HepG2 (cell line): Measurements from ENCODE around the gene ZNF584. TPM values are rescaled to one million over a fixed set of nuclear protein-coding genes. Genes with fewer than 3 reads are reported as not detected.

Experiments used
- FOSL2 ChIP-seq: sonication (generic); formaldehyde crosslinking; IDR thresholded peaks from 2 replicates; pipeline ENCODE4 v1.4.0; 2020; ENCODE audit warnings: missing genetic modification reagents
- FOXJ3 ChIP-seq: sonication (generic); formaldehyde crosslinking; IDR thresholded peaks from 2 replicates; pipeline ENCODE4 v1.4.0; 2020; ENCODE audit warnings: missing genetic modification reagents, mild to moderate bottlenecking, borderline replicate concordance
- GATAD1 ChIP-seq: IDR thresholded peaks from 2 replicates; pipeline ENCODE4 v1.6.1; 2016; ENCODE audit warnings: missing genetic modification reagents, missing compliant biosample characterization
- HNRNPUL1 ChIP-seq: fragments of 200-400 bp; formaldehyde crosslinking; IDR thresholded peaks from 2 replicates; pipeline ENCODE4 v1.6.1; 2017; ENCODE audit warnings: low read depth, mild to moderate bottlenecking, low read length, moderate library complexity
- MIXL1 ChIP-seq: IDR thresholded peaks from 2 replicates; pipeline ENCODE4 v1.6.1; 2016
- MTA1 ChIP-seq: sonication (generic); formaldehyde crosslinking; IDR thresholded peaks from 2 replicates; pipeline ENCODE4 v1.4.0; 2020; ENCODE audit warnings: missing genetic modification reagents, mild to moderate bottlenecking, borderline replicate concordance
- RAD21 ChIP-seq: fragments of 450-650 bp; formaldehyde crosslinking; IDR thresholded peaks from 2 replicates; pipeline ENCODE4 v1.5.0; 2020; ENCODE audit warnings: mild to moderate bottlenecking
- RARG ChIP-seq: sonication (generic); formaldehyde crosslinking; IDR thresholded peaks from 2 replicates; pipeline ENCODE4 v1.4.0; 2020; ENCODE audit warnings: low read depth, mild to moderate bottlenecking, missing genetic modification reagents
- SP5 ChIP-seq: IDR thresholded peaks from 2 replicates; pipeline ENCODE4 v1.6.1; 2016; ENCODE audit warnings: low read depth, borderline replicate concordance
- THAP9 ChIP-seq: sonication (generic); formaldehyde crosslinking; IDR thresholded peaks from 2 replicates; pipeline ENCODE4; 2020; ENCODE audit warnings: missing genetic modification reagents, mild to moderate bottlenecking, borderline replicate concordance
- ZBTB42 ChIP-seq: sonication (generic); formaldehyde crosslinking; IDR thresholded peaks from 2 replicates; pipeline ENCODE4 v1.5.0; 2020; ENCODE audit warnings: mild to moderate bottlenecking, missing genetic modification reagents
- ZNF251 ChIP-seq: sonication (generic); formaldehyde crosslinking; IDR thresholded peaks from 2 replicates; pipeline ENCODE4 v1.9.0; 2021; ENCODE audit warnings: mild to moderate bottlenecking, missing genetic modification reagents
- ZNF430 ChIP-seq: sonication (generic); formaldehyde crosslinking; IDR thresholded peaks from 2 replicates; pipeline ENCODE4 v1.9.0; 2021; ENCODE audit warnings: mild to moderate bottlenecking, missing genetic modification reagents
- ZNF567 ChIP-seq: sonication (generic); formaldehyde crosslinking; IDR thresholded peaks from 2 replicates; pipeline ENCODE4 v1.8.1; 2023; ENCODE audit warnings: mild to moderate bottlenecking, missing genetic modification reagents, borderline replicate concordance
- ZNF644 ChIP-seq: IDR thresholded peaks from 2 replicates; pipeline ENCODE4 v1.6.1; 2016; ENCODE audit warnings: low read depth
- ZSCAN25 ChIP-seq: sonication (generic); formaldehyde crosslinking; IDR thresholded peaks from 2 replicates; pipeline ENCODE4 v1.8.0; 2022; ENCODE audit warnings: mild to moderate bottlenecking, missing genetic modification reagents
- polyA plus RNA-seq, 8 experiments: library from polyadenylated mRNA; depleted of rRNA in 3 of 8; stranded (reverse) in 7 of 8; unstranded in 1 of 8; fragments of >200 nt; fragmentation: Illumina TruSeq in 4 of 8; extraction: Trizol in 4 of 8; gene quantifications; 2 replicates each; pipeline versions ENCODE4 v1.2.1 to v1.2.3, GENCODE V29; 2011 to 2016; ENCODE audit warnings: low read depth in 4 of 8, missing spikeins in 1 of 8, mixed read lengths in 1 of 8; ENCODE audit not compliant: insufficient read depth in 1 of 8
- total RNA-seq, 5 experiments: library from RNA; depleted of rRNA; stranded (reverse); fragments of >200 nt; fragmentation: Illumina TruSeq; extraction: Trizol; gene quantifications; 2 replicates each; pipeline ENCODE4 v1.2.3, GENCODE V29; 2016; ENCODE audit warnings: low read depth in 1 of 5
- TF ChIP-seq, protein P1 (sequence below): sonication (generic); formaldehyde crosslinking; IDR thresholded peaks from 2 replicates; pipeline ENCODE4 v1.4.0; 2020; ENCODE audit warnings: low read depth, mild to moderate bottlenecking, missing genetic modification reagents
- TF ChIP-seq, protein P2 (sequence below): sonication (generic); formaldehyde crosslinking; IDR thresholded peaks from 2 replicates; pipeline ENCODE4 v1.4.0; 2020; ENCODE audit warnings: missing genetic modification reagents
- TF ChIP-seq, protein P3 (sequence below): IDR thresholded peaks from 2 replicates; pipeline ENCODE4 v1.6.1; 2018; ENCODE audit warnings: missing genetic modification reagents
- TF ChIP-seq, protein P4 (sequence below): sonication (generic); formaldehyde crosslinking; IDR thresholded peaks from 2 replicates; pipeline ENCODE4 v1.8.1; 2023; ENCODE audit warnings: mild to moderate bottlenecking, inconsistent platforms, moderate library complexity, missing genetic modification reagents, borderline replicate concordance
- TF ChIP-seq, protein P5 (sequence below): sonication (generic); formaldehyde crosslinking; conservative IDR thresholded peaks from 2 replicates; pipeline ENCODE4 v1.4.0; 2020; ENCODE audit warnings: missing genetic modification reagents

The ZNF584 gene
- total and polyA plus RNA-seq, 2 of the 13 experiments (the other 11 are each of a cell fraction or from before 2014, with no cell fraction given), result 2.4 to 7.0 TPM

DNA sequence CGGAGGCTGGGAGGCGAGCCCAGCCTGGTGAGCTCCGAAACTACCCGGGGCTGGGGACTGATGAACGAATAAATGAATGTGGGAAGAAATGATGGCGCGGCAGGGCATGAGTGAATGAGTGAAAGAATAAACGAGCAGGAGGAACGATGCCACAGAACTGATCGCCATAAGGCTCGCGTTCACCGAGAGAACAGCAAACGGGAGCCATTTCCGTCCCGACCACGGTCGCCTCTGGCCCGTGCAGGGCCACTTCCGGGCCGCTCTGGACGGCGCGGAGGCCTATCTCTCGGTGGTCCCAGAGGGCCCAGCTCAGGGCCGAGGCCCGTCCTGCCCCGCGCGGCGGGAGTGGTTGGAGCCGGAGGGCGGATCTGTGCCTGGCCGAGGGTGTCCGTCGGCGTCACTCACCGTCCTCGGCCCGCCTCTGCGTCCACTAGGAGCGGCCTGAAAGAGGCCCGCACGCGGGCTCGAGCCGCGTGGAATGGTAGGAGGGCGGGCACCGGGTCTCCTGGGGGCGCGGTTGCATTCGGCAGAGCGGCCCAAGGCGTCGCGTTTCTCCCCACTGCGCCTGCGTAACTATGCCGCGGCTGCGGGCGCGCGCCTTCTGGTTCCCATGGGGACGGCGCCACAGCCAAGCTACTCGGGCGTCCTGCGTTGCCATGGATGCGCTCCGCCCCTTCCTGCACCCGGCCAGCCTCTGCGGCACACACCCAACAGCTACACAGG is 46.0 kb upstream of the ZNF584 start, which contains the start of gene ZNF497 (continued):
- TF ChIP-seq THAP9 (peak; percentile 89), SP5 (CRISPR knock-in tag) (peak; percentile 98), RAD21 (CRISPR knock-in tag) (0 out of 2 replicates have a peak, but pooled peaks have one; percentile 6), GATAD1 (CRISPR knock-in tag) (peak; percentile 94), MIXL1 (peak; percentile 35; the same call in 1 of the 2 replicates), ZNF567 (CRISPR knock-in tag) (no peak), ZBTB42 (no peak), ZNF430 (CRISPR knock-in tag) (peak; percentile 83), ZSCAN25 (CRISPR knock-in tag) (peak; percentile 38; the same call in 1 of the 2 replicates), HNRNPUL1 (no peak), FOXJ3 (CRISPR knock-in tag) (peak; percentile 84), MTA1 (CRISPR knock-in tag) (0 out of 2 replicates have a peak, but pooled peaks have one; percentile 21), ZNF644 (CRISPR knock-in tag) (no peak), FOSL2 (CRISPR knock-in tag) (no peak; the same call in 1 of the 2 replicates), RARG (CRISPR knock-in tag) (no peak), ZNF251 (CRISPR knock-in tag) (no peak)
- TF ChIP-seq, protein P1, sequence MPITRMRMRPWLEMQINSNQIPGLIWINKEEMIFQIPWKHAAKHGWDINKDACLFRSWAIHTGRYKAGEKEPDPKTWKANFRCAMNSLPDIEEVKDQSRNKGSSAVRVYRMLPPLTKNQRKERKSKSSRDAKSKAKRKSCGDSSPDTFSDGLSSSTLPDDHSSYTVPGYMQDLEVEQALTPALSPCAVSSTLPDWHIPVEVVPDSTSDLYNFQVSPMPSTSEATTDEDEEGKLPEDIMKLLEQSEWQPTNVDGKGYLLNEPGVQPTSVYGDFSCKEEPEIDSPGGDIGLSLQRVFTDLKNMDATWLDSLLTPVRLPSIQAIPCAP, result no peak
- TF ChIP-seq, protein P2, sequence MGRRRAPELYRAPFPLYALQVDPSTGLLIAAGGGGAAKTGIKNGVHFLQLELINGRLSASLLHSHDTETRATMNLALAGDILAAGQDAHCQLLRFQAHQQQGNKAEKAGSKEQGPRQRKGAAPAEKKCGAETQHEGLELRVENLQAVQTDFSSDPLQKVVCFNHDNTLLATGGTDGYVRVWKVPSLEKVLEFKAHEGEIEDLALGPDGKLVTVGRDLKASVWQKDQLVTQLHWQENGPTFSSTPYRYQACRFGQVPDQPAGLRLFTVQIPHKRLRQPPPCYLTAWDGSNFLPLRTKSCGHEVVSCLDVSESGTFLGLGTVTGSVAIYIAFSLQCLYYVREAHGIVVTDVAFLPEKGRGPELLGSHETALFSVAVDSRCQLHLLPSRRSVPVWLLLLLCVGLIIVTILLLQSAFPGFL, result no peak
- TF ChIP-seq, protein P3, sequence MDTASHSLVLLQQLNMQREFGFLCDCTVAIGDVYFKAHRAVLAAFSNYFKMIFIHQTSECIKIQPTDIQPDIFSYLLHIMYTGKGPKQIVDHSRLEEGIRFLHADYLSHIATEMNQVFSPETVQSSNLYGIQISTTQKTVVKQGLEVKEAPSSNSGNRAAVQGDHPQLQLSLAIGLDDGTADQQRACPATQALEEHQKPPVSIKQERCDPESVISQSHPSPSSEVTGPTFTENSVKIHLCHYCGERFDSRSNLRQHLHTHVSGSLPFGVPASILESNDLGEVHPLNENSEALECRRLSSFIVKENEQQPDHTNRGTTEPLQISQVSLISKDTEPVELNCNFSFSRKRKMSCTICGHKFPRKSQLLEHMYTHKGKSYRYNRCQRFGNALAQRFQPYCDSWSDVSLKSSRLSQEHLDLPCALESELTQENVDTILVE (CRISPR knock-in tag), result peak; percentile 72
- TF ChIP-seq, protein P4, sequence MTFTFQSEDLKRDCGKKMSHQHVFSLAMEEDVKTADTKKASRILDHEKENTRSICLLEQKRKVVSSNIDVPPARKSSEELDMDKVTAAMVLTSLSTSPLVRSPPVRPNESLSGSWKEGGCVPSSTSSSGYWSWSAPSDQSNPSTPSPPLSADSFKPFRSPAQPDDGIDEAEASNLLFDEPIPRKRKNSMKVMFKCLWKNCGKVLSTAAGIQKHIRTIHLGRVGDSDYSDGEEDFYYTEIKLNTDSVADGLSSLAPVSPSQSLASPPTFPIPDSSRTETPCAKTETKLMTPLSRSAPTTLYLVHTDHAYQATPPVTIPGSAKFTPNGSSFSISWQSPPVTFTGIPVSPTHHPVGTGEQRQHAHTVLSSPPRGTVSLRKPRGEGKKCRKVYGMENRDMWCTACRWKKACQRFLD (CRISPR knock-in tag), result peak; percentile 87
- TF ChIP-seq, protein P5, sequence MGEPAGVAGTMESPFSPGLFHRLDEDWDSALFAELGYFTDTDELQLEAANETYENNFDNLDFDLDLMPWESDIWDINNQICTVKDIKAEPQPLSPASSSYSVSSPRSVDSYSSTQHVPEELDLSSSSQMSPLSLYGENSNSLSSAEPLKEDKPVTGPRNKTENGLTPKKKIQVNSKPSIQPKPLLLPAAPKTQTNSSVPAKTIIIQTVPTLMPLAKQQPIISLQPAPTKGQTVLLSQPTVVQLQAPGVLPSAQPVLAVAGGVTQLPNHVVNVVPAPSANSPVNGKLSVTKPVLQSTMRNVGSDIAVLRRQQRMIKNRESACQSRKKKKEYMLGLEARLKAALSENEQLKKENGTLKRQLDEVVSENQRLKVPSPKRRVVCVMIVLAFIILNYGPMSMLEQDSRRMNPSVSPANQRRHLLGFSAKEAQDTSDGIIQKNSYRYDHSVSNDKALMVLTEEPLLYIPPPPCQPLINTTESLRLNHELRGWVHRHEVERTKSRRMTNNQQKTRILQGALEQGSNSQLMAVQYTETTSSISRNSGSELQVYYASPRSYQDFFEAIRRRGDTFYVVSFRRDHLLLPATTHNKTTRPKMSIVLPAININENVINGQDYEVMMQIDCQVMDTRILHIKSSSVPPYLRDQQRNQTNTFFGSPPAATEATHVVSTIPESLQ, result no peak; the same call in 1 of the 2 replicates
